Choroid plexus epithelial cell (primary cell): ENCODE measurements around the gene CCDC40.
A peak's percentile ranks its signal among the peaks of the same experiment; 100 is the strongest.

ENCODE experiments used
- DNase-seq: peaks from one replicate; pipeline ENCODE4 v3.0.0-alpha.2; 2010; ENCODE audit warnings: low read depth
- H3K4me3 ChIP-seq: 2 replicates; pipeline ENCODE4 v1.5.1; 2011; ENCODE audit warnings: low read depth, mild to moderate bottlenecking, control low read depth, low read length, moderate library complexity
- CTCF ChIP-seq: conservative IDR thresholded peaks from 2 replicates; pipeline ENCODE4 v1.5.1; 2011; ENCODE audit warnings: low read depth, mild to moderate bottlenecking, control low read depth, inconsistent platforms, low read length, moderate library complexity

Gene CCDC40

GRCh38 chr17:80035937-80036714, at the start of gene CCDC40:
Gene CCDC40, plus strand, starts transcription at chr17:80036642. Its CDS starts 21 bp downstream, at chr17:80036663.
- peak; percentile 71 for DNase-seq
- TF ChIP-seq CTCF: peak; percentile 13
- peak within 1 kb of the TSS; percentile 89 for H3K4me3 ChIP-seq

GRCh38 chr17:79987187-79987934, 49.1 kb upstream of the CCDC40 start:
- no peak overlapping the region for H3K4me3 ChIP-seq

GRCh38 chr17:79987935-79988184, 48.6 kb upstream of the CCDC40 start:
- no peak for DNase-seq
- TF ChIP-seq CTCF: no peak
- peak overlapping the region; percentile 14 for H3K4me3 ChIP-seq

More at GRCh38 chr17:79987187-79987934, 49.1 kb upstream of the CCDC40 start:
- no peak for TF ChIP-seq CTCF
- DNase-seq: peak; percentile 32

GRCh38 chr17:79988185-79988971, 48.1 kb upstream of the CCDC40 start:
- peak; percentile 83 for DNase-seq
- no peak for TF ChIP-seq CTCF
- H3K4me3 ChIP-seq: peak overlapping the region; percentile 14

GRCh38 chr17:79989106-79989835, 47.2 kb upstream of the CCDC40 start:
- no peak for TF ChIP-seq CTCF
- DNase-seq: no peak
- H3K4me3 ChIP-seq: no peak overlapping the region

- no peak overlapping the region for H3K4me3 ChIP-seq
- TF ChIP-seq CTCF: no peak
- DNase-seq: no peak
Observed at GRCh38 chr17:79990051-79990592, 46.3 kb upstream of the CCDC40 start.
